Stimulated activated CD8-positive, alpha-beta memory T cell treated with anti-CD3 and anti-CD28 coated beads, Interleukin-12 subunit alpha, Interleukin-12 subunit beta, amount 100 ng/mL, for 24 hours (primary cell): ENCODE measurements around the gene SHFL.

Experiments used
- DNase-seq: peaks from one replicate; pipeline ENCODE4 v3.0.0-alpha.2; 2020; ENCODE audit errors: extremely low read depth

Gene SHFL

DNA sequence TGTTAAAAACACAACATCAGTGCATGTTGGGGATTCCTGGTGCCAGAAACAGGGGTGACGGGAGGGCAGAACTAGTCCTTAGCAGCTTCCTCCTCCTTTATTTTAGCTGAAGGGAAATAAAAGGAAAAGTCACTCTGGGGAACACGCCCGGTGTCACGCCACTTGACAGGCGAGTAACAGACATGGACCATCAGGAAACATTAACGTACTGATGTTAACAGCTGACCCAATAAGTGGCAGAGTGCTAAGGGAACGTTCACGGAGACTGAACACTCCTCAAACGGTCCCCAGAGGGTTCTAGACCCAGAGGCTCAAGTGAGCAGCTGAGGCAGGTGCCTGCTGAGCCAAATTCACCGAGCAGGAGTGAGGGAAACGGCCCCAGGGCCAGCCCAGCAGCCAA lies 47.5 kb downstream of the SHFL start:
- no peak for DNase-seq

DNA sequence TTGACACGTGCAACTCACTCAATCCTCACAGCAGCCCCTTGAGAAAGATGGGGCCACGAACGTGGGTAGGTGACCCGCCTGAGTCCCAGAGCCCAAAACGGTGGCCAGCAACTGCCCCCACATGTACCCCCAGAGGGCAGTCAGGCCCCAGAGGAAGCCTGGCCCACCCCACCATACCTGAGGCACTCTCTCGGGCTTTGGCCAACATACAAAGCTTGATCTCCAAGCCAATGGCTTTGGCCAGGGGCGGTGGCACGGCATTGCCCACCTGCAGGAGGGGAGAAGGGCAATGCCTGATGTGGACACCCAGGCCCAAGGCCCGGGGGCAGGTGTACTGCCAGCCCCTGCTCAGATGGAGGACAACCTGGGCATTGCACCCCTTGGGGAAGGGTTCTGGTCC lies 47.9 kb downstream of the SHFL start:
- no peak for DNase-seq

DNA sequence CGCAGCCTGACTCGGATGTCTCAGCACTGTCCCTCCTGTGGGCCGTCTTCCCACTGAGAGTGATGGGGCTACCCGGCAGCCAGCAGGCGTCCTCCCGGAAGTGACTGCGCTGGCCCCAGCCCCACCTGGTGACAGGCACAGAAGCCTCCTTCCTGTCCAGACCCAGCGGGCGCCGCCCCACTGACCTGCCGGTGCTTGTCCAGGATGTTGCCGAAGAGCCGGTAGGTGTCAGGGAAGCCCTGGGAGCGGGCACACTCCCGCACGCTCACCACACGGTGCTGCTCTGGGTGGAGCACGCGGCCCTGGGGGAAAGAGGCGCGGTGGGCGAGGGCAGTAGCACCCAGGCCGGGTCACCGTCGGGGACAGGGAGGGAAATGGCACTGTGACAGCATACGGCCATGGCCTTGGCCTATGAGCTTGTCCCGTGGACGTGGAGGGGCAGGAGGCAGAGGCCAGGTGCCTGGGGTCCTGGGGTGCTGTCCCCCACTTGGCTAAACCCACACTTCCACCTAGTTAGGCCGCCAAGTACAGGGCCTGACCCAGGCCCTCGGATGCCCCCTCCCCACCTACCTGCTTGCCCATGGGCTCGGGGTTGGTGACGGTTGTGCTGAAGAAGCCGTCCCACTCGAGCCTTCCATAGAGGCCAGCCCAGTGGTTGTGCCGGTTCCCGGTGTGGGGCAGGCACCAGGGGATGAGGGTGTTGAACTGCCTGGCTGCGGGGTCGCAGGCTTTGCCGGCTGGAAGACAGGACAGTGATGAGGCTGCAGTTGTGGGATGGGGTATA lies 49.6 kb downstream of the SHFL start:
- no peak for DNase-seq

DNA sequence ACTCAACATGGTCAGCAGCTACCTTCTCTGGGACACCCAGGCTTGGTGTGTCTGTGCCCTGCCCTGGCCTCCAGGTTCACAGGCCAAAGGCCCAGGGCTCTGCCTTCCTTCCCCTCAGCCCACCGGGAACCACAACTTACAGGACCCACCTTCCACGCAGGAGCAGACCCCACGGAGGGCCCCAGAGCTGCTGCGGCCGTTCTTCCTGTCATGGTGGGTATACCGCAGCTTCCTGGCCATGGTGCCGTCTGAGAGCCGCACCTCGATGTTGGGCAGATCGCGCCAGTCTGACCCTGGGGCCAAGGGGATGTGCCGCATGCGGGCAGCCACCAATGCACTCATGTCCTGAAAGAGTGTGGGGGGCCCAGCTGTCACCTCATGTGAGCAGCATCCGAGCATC lies 50.8 kb downstream of the SHFL start:
- DNase-seq = no peak

DNA sequence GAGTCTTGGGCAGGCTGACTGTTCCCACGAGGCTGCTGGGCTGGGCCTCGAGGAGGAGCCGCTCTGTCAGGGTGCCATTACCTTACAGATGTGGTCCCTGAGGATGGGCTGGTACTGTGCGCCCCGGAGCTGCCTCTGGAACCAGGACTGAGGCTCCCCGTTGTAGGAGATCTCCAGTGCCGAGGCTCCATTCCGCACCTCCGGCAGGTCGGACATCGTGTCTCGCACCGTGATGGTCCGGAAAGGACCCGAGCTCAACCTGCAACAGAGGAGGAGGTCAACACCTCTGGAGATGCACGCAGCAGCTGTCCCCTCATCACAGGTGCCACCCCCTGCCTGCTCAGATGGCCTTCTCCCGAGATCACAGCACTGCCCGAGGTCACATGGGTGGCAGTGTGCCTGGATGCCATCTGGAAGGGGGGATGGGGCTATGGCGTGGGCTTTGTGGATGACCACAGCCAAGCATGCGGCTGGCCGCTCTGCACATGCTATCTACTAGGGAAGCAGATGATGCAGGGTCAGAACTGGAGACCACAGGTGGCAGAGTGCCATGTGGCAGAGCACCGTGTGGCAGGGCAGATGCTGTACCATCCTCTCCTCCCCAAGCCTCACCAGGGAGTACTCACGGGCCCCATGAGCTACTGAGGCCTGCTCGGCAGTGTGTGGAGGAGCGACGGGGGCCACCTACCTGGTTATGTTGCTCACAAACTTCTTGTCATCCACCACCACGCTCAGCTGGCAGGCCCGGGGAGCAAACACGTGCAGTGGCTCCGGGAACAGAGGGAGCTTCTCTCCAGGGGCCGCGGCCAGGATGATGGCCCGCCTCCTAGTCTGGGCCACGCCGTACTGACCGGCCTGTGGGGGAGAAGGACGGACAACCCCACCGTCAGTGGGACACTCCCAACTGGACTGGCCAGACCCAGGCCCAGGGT lies 51.9 kb downstream of the SHFL start:
- no peak for DNase-seq

DNA sequence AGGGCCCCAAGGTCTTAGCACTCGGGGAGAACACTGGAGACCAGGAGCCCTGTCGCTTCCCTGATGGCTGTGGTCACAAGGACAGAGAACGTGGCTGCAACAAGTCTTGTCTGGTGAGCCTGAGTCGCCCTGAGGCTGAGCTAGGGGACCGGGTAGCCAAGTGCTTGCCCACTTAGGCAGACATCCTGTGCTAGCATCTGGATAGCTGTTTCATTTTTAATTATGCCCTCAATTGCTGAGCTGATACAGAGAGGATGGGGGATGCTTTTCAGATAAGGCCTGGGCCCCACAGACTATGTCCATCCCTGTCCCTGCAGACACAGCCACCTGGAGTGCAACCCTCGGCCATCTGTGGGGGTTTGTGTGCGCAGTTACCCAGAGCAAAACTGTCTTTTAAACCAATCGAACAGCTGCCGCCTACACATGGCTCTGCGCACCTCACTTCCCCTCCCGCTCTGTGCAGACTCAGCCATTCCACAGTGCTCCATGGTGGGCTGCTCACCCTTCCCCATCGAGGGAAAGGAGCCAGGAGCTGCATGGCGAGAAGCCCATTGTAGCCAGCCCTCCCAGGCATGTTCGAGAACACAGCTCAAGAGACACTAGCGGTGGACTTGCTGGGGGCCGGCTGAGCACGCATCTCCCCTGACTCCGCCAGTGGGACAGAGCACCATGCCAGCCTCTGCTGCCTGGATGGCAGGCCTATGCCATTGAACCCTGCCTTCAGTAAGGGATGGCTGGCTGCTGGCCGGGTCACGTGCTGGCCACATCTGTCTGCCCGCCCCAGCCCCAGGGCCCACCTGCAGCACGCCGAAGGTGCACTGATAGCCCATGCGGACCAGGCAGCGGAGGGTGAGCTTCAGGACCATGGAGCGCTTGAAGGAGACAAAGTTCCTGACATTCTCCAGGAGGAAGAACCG lies 53.0 kb downstream of the SHFL start:
- DNase-seq = no peak

DNA sequence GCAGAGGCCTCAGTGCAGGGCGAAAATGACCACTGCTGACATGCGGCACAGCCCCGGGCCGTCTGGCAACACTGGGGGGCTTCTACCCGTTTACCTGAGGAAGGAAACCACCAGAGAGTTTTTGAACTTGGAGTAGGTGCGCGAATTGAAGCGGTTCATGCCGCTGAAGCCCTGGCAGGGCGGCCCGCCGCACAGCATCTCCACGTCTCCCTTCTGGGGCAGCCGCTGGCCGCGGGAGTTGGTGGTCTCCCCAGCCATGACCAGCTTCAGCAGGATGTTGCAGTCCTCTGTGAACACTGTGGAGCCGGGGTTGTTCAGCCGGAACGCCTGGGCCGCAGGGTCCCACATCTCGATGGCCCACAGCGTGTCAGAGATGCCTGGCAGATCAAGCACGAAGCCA lies 53.8 kb downstream of the SHFL start:
- DNase-seq = no peak

DNA sequence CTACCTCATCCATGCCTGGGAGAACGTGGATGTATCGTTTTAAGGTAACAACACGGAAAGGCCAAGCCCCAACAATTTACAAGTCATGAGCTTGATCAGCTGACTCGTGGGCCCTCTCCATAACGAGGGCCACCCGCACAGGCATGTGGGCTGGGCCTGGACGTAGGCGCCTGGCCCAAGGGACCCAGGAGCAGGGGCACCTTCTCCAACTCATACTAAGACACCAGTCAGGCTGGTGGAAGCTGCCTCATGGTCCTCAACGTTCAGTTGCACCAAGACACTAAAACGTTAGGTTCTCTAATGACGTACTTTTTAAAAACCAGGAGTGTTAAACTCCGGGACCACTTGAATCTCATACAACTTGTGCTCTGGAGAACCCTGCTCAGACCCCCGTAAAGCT lies 55.4 kb downstream of the SHFL start:
- DNase-seq = no peak

DNA sequence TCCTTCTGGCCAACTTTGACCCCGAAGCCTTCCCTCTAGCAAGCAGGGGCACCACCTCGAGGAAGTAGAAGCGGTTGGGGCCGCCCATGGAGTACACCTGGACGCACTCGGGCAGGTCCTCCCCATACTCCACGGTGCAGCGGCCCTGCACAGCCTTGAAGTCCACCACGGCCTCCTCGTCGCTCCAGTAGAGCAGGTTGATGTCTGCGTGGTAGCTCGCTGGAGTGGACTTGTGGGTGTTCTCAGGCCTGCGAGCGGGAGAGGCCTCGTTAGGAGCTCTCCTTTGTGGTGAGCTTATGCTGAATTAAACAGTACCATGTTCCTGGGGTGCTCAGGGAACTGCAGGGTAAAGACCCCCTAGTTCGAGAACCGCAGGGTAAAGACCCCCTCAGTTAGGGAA lies 55.9 kb downstream of the SHFL start:
- no peak for DNase-seq
